Esophagus squamous epithelium (tissue), 5 donors: ENCODE results near the gene CFAP299. TPM values are rescaled to one million over a fixed set of nuclear protein-coding genes. Genes with fewer than 3 reads are reported as not detected.

ENCODE experiments used
- DNase-seq: peaks from one replicate; lab custom pipeline; 2025; lab: John Stamatoyannopoulos, UW
- H3K27ac ChIP-seq, 4 donors: fragments of 200-600 bp; sonication (generic); one replicate each; pipeline ENCODE4 v1.5.1; 2016 to 2019; ENCODE audit warnings: mild to moderate bottlenecking in 1 of 4
- H3K27me3 ChIP-seq, 4 donors: fragments of 200-600 bp; sonication (generic); 1 replicate in 3 of 4; 2 replicates in 1 of 4; pipeline versions ENCODE4 v1.5.1 to v1.6.0; 2017 to 2021; ENCODE audit warnings: antibody characterized with exemption in 1 of 4
- H3K36me3 ChIP-seq, 3 donors: fragments of 200-600 bp; sonication (generic); one replicate each; pipeline ENCODE4 v1.5.1; 2016 to 2019
- H3K4me1 ChIP-seq, 3 donors: fragments of 200-600 bp; sonication (generic); one replicate each; pipeline ENCODE4 v1.5.1; 2017 to 2019
- H3K4me3 ChIP-seq, 4 donors: fragments of 200-600 bp; sonication (generic); 1 replicate in 3 of 4; 2 replicates in 1 of 4; pipeline ENCODE4 v1.5.1; 2016 to 2019; ENCODE audit warnings: mild to moderate bottlenecking in 2 of 4, moderate library complexity in 1 of 4
- H3K9me3 ChIP-seq, 3 donors: fragments of 200-600 bp; sonication (generic); one replicate each; pipeline ENCODE4 v1.5.1; 2016 to 2019
- POLR2A ChIP-seq, 4 donors: fragments of 450-650 bp; IDR thresholded peaks; one replicate each; pipeline ENCODE4 v1.6.1; 2017; ENCODE audit warnings: antibody characterized with exemption in 4 of 4, mild to moderate bottlenecking in 4 of 4, moderate library complexity in 3 of 4
- WGBS, 2 donors: methylation state at CpG; one replicate each; pipeline ENCODE4 v1.1.5; 2018; 5-methylcytosine and 5-hydroxymethylcytosine counted together
- intact Hi-C: fragments of 100-400 bp; cut with DNase I; formaldehyde crosslinking; loops from one replicate; pipeline ENCODE4 v1.15.0; 2022
- total RNA-seq, 4 donors: library from RNA; depleted of rRNA; stranded (reverse); fragments of >200 nt; gene quantifications; one replicate each; pipeline ENCODE4 v1.1.0, GENCODE V29; 2016
- TF ChIP-seq, protein P1 (sequence below), 6 experiments: fragments of 450-650 bp in 4 of 6; fragments of 200-600 bp in 2 of 6; sonication (generic) in 2 of 6; IDR thresholded peaks; one replicate each; pipeline ENCODE4 v1.5.1; 2016 to 2019; ENCODE audit warnings: antibody characterized with exemption in 6 of 6, mild to moderate bottlenecking in 4 of 6, moderate library complexity in 4 of 6
- donor health status: DM: yes; HTN: yes; CAD: no.

Gene CFAP299
- total RNA-seq, 4 donors from 2014 or later = not detected

DNA sequence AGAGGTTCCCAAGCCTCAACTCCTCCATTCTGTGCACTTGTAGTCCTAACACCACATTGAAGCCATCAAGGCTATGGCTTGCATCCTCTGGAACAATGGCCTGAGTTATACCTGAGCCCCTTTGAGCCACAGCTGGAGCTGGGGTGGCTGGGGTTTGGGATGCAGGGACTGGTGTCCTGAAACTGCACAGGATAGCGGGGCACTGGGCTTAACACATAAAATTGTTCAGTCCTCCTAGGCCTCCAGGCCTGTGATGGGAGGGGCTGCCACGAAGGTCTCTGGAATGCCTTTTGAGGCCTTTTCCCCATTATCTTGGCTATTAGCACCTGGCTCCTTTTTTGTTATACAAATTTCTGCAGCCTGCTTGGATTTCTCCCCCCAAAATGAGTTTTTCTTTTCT lies 35.5 kb downstream of the CFAP299 start:
- Histone ChIP-seq H3K27me3 (no peaks in the 10 kb centered on the region), H3K36me3 (no peaks in the 10 kb centered on the region), H3K9me3 (peaks cover 0 to 14% (median 5%) of the 10 kb centered on the region in 3 donors), H3K4me3 (no peak overlapping the region), H3K4me1 (no peaks in the 10 kb centered on the region), H3K27ac (no peak overlapping the region)
- TF ChIP-seq POLR2A (IDR thresholded peaks at IDR 0.05) = no peak
- TF ChIP-seq, protein P1, sequence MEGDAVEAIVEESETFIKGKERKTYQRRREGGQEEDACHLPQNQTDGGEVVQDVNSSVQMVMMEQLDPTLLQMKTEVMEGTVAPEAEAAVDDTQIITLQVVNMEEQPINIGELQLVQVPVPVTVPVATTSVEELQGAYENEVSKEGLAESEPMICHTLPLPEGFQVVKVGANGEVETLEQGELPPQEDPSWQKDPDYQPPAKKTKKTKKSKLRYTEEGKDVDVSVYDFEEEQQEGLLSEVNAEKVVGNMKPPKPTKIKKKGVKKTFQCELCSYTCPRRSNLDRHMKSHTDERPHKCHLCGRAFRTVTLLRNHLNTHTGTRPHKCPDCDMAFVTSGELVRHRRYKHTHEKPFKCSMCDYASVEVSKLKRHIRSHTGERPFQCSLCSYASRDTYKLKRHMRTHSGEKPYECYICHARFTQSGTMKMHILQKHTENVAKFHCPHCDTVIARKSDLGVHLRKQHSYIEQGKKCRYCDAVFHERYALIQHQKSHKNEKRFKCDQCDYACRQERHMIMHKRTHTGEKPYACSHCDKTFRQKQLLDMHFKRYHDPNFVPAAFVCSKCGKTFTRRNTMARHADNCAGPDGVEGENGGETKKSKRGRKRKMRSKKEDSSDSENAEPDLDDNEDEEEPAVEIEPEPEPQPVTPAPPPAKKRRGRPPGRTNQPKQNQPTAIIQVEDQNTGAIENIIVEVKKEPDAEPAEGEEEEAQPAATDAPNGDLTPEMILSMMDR (IDR thresholded peaks at IDR 0.05) = no peak
- DNase-seq = no peak
- whole genome bisulfite sequencing, 2 donors = 78 to 81% methylated on average over 2 of the region's 2 CpGs
- intact Hi-C loops = no loop called here

DNA sequence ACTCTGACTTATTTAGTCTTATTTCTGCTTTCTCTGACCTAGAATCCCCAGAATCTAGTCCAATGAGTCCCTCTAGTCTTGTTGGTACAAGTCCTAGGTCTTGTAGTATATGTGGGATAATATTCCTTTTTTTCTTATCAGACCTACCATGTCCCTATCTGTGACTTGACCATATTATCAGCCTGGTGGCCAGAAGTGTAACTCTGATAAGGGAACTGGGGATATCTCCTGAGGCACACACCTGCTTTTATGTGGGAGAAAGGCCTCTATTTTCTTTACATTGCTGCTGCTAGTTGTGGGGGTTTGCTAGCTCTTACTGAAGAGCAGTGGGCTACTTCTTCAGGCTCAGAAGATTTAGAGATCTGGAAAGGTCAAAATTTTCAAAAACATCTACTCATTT lies 38.6 kb downstream of the CFAP299 start:
- Histone ChIP-seq H3K9me3 (peaks cover 0 to 14% (median 5%) of the 10 kb centered on the region in 3 donors), H3K36me3 (no peaks in the 10 kb centered on the region), H3K4me3 (no peak overlapping the region), H3K27ac (no peak overlapping the region), H3K4me1 (no peaks in the 10 kb centered on the region), H3K27me3 (no peaks in the 10 kb centered on the region)
- TF ChIP-seq POLR2A (IDR thresholded peaks at IDR 0.05) = no peak
- TF ChIP-seq, protein P1 (IDR thresholded peaks at IDR 0.05) = no peak
- intact Hi-C loops = no loop called here
- DNase-seq = no peak

DNA sequence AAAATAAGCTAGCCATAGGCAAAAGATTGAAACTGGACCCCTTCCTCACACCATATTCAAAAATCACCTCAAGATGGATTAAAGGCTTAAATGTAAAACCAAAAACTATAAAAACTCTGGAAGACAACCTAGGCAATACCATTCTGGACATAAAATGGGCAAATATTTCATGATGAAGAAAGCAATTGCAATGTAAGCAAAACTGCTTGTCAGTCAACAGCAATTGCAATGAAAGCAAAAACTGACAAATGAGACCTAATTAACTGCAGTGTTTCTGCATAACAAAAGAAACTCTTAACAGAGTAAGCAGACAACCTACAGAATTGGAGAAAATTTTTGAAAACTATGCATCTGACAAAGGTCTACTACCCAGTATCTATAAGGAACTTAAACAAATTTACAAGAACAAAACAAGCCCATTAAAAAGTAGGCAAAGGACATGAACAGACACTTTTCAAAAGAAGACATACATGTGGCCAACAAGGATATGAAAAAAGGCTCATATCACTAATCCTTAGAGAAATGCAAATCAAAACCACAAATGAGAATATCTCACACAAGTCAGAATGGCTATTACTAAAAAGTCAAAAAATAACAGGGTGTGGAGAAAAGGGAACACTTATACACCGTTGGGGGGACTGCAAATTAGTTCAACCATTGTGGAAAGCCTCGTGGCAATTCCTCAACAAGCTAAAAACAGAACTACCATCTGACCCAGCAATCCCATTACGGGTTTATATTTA lies 46.7 kb downstream of the CFAP299 start:
- TF ChIP-seq, protein P1 (IDR thresholded peaks at IDR 0.05) = no peak
- no peak for TF ChIP-seq POLR2A (IDR thresholded peaks at IDR 0.05)
- DNase-seq = no peak
- no peak overlapping the region for H3K27ac ChIP-seq
- H3K27me3 ChIP-seq = no peaks in the 10 kb centered on the region
- intact Hi-C loops = no loop called here
- no peak overlapping the region for H3K4me3 ChIP-seq
- 45 to 56% methylated on average over 3 of the region's 3 CpGs for WGBS, 2 donors
- peaks cover 0 to 10% (median 0%) of the 10 kb centered on the region in 3 donors for H3K9me3 ChIP-seq
- no peaks in the 10 kb centered on the region for H3K36me3 ChIP-seq
- H3K4me1 ChIP-seq = no peaks in the 10 kb centered on the region

GRCh38 chr4:80385397-80386280 lies 50.1 kb downstream of the CFAP299 start:
- Histone ChIP-seq H3K9me3 (peaks cover 0 to 10% (median 0%) of the 10 kb centered on the region in 3 donors), H3K4me3 (no peak overlapping the region), H3K4me1 (no peaks in the 10 kb centered on the region), H3K27ac (no peak overlapping the region), H3K27me3 (no peaks in the 10 kb centered on the region), H3K36me3 (no peaks in the 10 kb centered on the region)
- DNase-seq = no peak
- intact Hi-C loops = no loop called here
- WGBS, 2 donors = 66 to 89% methylated on average over 3 to 11 of the region's 25 CpGs
- no peak for TF ChIP-seq POLR2A (IDR thresholded peaks at IDR 0.05)
- TF ChIP-seq, protein P1 (IDR thresholded peaks at IDR 0.05) = no peak
